ENCODE measurements around the gene INPP5E.

Gene INPP5E

GRCh38 chr9:136380381-136380780 is 59.3 kb downstream of the INPP5E start:
- no peak for DNase-seq

GRCh38 chr9:136379891-136380290 is 59.8 kb downstream of the INPP5E start:
- DNase-seq = no peak

- no peak for DNase-seq
These were observed 60.2 kb downstream of the INPP5E start for GRCh38 chr9:136379401-136379800.

- DNase-seq = no peak
These were observed 60.7 kb downstream of the INPP5E start for GRCh38 chr9:136379003-136379287.

All from T-helper 1 cell (primary cell).